ENCODE measurements around the gene UCP1. TPM values are rescaled to one million over a fixed set of nuclear protein-coding genes. Genes with fewer than 3 reads are reported as not detected.

UCP1 gene
- total RNA-seq, 4 donors from 2014 or later = not detected

GRCh38 chr4:140579278-140579677, 10.5 kb upstream of the UCP1 start:
- intact Hi-C loops (cut with DNase I) = no loop called here
- Histone ChIP-seq H3K36me3 (no peaks in the 10 kb centered on the region), H3K4me1 (no peaks in the 10 kb centered on the region), H3K27ac (no peak overlapping the region), H3K9me3 (no peaks in the 10 kb centered on the region), H3K4me3 (replicated peaks in 1 of 3) (no peak overlapping the region), H3K27me3 (no peaks in the 10 kb centered on the region)
- DNase-seq = peak; percentile 12 to 21
- TF ChIP-seq CTCF (IDR thresholded peaks at IDR 0.05) (no peak), POLR2A (IDR thresholded peaks at IDR 0.05) (no peak)
- 11 to 18% methylated on average over 27 of the region's 27 CpGs for WGBS, 2 donors

GRCh38 chr4:140575489-140575888, 6.7 kb upstream of the UCP1 start:
- no peaks in the 10 kb centered on the region for H3K4me1 ChIP-seq
- no peaks in the 10 kb centered on the region for H3K9me3 ChIP-seq
- no peaks in the 10 kb centered on the region for H3K36me3 ChIP-seq
- intact Hi-C loops (cut with DNase I) = no loop called here
- TF ChIP-seq POLR2A (IDR thresholded peaks at IDR 0.05) = no peak
- TF ChIP-seq CTCF (IDR thresholded peaks at IDR 0.05) = no peak
- H3K27me3 ChIP-seq = no peaks in the 10 kb centered on the region
- no peak for DNase-seq
- no peak overlapping the region for H3K4me3 ChIP-seq (replicated peaks in 1 of 3)
- WGBS, 2 donors = 64 to 77% methylated on average over 4 of the region's 4 CpGs
- H3K27ac ChIP-seq = no peak overlapping the region

- no peaks in the 10 kb centered on the region for H3K9me3 ChIP-seq
- no peak overlapping the region for H3K27ac ChIP-seq
- H3K36me3 ChIP-seq = no peaks in the 10 kb centered on the region
- H3K4me1 ChIP-seq = peaks cover 9 to 19% of the 10 kb centered on the region in 2 donors
- no peak for DNase-seq
- no peak overlapping the region for H3K4me3 ChIP-seq (replicated peaks in 1 of 3)
- TF ChIP-seq POLR2A (IDR thresholded peaks at IDR 0.05) (no peak), CTCF (IDR thresholded peaks at IDR 0.05) (no peak)
- 87 to 91% methylated on average over 2 of the region's 2 CpGs for WGBS, 2 donors
- H3K27me3 ChIP-seq = no peaks in the 10 kb centered on the region
- intact Hi-C loops (cut with DNase I) = no loop called here
Measured at GRCh38 chr4:140571620-140572019, 2.9 kb upstream of the UCP1 start.

- peaks cover 9 to 19% of the 10 kb centered on the region in 2 donors for H3K4me1 ChIP-seq
- peak overlapping the region in 1 of 3 donors; percentile 27 for H3K4me3 ChIP-seq (replicated peaks in 1 of 3)
- H3K9me3 ChIP-seq = no peaks in the 10 kb centered on the region
- no peak for DNase-seq
- H3K36me3 ChIP-seq = no peaks in the 10 kb centered on the region
- WGBS, 2 donors = 54 to 58% methylated on average over 7 of the region's 7 CpGs
- H3K27me3 ChIP-seq = no peaks in the 10 kb centered on the region
- intact Hi-C loops (cut with DNase I) = no loop called here
- no peak for TF ChIP-seq POLR2A (IDR thresholded peaks at IDR 0.05)
- no peak overlapping the region for H3K27ac ChIP-seq
Measured at GRCh38 chr4:140569307-140569638, 512 bp upstream of the UCP1 start.

- no peak overlapping the region for H3K4me3 ChIP-seq (replicated peaks in 1 of 3)
- H3K27ac ChIP-seq = no peak overlapping the region
- WGBS, 2 donors = 87 to 90% methylated on average over 6 of the region's 6 CpGs
- no peaks in the 10 kb centered on the region for H3K27me3 ChIP-seq
- TF ChIP-seq POLR2A (IDR thresholded peaks at IDR 0.05) (no peak), CTCF (IDR thresholded peaks at IDR 0.05) (no peak)
- H3K36me3 ChIP-seq = no peaks in the 10 kb centered on the region
- no peaks in the 10 kb centered on the region for H3K4me1 ChIP-seq
- intact Hi-C loops (cut with DNase I) = no loop called here
- DNase-seq = no peak
- H3K9me3 ChIP-seq = no peaks in the 10 kb centered on the region
Measured at GRCh38 chr4:140559696-140560095, 9.1 kb downstream of the UCP1 start.

Data from thyroid gland (tissue), 4 donors.